Glomerular visceral epithelial cell (primary cell): ENCODE results near the gene VSIG10L2.
A peak's percentile ranks its signal among the peaks of the same experiment; 100 is the strongest.
"Not testable (repeated sequence)": the region's sequence is repeated elsewhere in the genome, so short reads cannot be mapped to it uniquely, and the experiment has no call there.

Source experiments
- DNase-seq: peaks from one replicate; pipeline ENCODE4 v3.0.0-alpha.2; 2016; ENCODE audit errors: extremely low spot score

Gene VSIG10L2

GRCh38 chr11:125945797-125946520 lies at the start of gene VSIG10L2:
Gene VSIG10L2, plus strand, starts transcription at chr11:125946044. Its CDS starts 12 bp downstream, at chr11:125946056.
- DNase-seq, result no peak

GRCh38 chr11:125901872-125902271 lies 44.0 kb upstream of the VSIG10L2 start:
- DNase-seq, result no peak

- DNase-seq, result no peak
Observed at GRCh38 chr11:125902277-125902926, 43.4 kb upstream of the VSIG10L2 start.

DNA sequence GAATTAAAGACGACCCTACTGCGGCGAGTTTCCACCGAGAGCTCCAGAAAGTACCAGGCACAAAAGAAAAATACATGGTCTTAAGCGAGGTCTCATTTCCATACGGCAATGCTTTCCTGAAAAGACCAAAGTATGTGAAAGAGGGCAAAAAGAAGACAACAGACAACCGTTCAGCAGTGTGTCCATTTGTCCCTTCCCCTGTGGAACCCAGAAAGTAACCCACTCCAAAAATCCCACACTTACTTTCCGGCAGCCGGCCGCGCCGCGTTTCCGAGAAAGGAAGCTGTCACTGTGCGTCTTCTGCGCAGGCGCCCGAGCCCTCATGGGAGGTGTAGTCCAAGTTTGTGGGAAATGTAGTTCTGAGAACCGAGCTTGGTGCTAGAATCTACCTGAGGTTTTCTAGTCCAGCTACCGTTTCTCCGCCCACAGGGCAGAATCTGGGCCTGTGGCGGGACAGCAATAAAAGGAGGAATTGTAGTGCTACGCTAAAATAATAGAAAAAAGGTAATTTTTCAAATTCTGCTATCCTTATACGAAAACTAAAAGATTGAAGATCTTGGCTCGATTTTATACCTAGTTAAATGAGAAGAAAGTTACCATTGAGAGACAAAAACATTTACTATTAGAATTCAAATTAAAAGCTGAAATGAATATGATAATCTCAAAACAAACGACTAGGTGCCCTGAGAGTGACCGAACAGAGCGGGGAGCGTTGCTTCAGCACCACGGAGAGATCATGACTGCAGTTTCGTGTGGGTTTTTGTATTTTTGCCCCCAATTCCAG lies 42.7 kb upstream of the VSIG10L2 start, which contains the start of gene PUS3:
Gene PUS3 (minus strand): TSS at position 280 of the 784 bp plus-strand sequence. CDS start 6,922 bp downstream, outside the sequence.
- peak; percentile 78 for DNase-seq

DNA sequence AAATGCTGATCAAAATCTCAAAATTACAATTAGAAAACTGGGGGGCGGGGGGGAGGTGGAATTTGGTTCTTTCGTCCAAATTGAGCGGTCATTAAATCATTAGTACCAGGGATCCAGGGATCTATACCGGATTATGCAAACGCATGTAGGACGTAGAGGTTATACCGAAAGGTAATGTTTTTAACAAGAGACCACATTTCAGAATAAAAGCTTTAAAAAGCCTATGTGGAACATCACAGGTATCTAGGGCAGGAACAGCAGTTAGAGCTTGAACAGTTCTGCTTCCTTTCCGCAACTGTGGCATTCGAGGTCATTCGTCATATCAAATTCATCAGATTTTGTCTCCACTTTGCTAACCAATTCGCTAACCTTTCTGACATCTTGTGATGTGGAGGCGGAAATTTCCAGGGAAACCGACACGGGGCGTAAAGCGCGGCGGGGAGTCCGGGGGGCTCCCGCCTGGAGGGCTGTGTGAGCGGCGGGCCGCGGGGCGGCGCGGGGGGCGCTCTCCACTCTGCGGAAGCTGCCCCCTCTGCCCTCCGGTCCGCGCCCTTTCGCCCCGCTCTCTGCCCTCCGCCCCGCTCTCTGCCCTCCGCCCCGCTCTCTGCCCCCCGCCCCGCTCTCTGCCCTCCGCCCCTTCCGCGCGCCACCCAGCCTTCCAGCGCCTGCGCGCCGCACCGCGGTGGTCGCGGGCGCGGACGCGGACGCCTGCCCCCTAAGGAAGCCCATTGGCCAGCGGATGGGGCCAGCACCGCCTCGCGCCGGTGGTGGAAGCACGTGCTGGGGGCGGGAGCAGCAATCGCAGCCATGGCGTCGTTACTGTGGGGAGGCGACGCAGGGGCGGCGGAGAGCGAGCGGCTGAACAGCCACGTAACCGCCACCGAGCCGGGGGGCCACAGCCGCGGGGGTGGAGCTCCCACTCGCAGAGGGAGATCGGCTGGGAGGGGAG lies 41.9 kb upstream of the VSIG10L2 start, which contains the start of gene DDX25:
Gene DDX25 (plus strand): TSS at position 798 of the 949 bp plus-strand sequence. CDS start 10 bp downstream, at position 808.
- no peak for DNase-seq

- DNase-seq, result no peak
Observed at GRCh38 chr11:125904678-125905077, 41.2 kb upstream of the VSIG10L2 start.

DNA sequence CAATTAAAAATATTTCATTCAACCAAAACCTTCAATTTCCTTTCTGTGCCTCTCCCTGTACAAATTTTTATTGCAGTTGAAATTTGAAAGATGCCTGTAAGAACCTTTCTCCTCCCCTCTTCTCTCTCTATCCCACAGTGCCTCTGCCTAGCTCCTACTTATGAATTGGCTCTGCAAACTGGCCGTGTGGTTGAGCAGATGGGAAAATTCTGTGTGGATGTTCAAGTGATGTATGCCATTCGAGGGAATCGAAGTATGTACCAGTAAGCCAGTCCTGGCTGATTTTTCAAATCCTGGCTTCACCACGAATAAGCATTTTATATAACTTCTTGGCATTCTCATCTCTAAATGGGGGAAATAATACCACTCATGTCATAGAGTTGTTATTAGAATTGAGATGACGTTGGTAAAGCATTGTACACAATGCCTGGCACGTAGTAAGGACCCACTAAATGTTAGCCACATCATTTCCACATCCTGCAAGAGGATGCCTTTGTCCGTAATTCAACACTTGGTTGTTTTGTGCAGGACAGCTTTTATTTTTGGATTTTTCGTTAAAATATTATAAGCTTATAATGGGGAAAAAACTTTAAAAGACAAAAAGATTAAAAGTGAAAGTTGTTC lies 35.5 kb upstream of the VSIG10L2 start:
- no peak for DNase-seq

GRCh38 chr11:125914601-125915000 lies 31.2 kb upstream of the VSIG10L2 start:
- DNase-seq, result not testable (repeated sequence)

DNA sequence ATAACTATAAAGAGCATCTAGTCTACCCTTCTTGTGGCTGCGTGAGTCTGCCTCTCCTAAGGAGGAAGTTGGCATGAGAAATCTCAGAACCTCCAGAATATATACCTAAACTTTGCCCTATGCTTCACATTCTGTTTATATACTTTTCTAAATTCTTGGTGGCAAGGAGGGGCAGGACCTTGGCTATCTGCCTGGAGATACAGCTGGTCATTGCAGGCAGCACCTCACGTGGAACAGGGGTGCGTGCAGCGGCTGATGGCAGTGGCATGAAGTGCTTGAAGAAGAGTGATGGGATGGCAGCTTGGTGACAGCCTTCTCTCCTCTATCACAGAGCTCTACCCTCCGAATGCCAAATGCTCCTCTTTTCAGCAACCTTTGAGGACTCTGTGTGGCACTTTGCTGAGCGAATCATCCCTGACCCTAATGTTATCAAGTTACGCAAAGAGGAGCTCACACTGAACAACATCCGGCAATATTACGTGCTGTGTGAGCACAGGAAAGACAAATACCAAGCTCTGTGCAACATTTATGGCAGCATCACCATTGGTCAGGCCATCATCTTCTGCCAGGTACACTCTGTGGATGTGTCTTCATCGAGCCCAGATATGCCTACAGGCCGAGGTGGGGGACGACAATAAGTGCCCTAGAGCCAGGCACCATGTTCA lies 29.0 kb upstream of the VSIG10L2 start:
- no peak for DNase-seq

DNA sequence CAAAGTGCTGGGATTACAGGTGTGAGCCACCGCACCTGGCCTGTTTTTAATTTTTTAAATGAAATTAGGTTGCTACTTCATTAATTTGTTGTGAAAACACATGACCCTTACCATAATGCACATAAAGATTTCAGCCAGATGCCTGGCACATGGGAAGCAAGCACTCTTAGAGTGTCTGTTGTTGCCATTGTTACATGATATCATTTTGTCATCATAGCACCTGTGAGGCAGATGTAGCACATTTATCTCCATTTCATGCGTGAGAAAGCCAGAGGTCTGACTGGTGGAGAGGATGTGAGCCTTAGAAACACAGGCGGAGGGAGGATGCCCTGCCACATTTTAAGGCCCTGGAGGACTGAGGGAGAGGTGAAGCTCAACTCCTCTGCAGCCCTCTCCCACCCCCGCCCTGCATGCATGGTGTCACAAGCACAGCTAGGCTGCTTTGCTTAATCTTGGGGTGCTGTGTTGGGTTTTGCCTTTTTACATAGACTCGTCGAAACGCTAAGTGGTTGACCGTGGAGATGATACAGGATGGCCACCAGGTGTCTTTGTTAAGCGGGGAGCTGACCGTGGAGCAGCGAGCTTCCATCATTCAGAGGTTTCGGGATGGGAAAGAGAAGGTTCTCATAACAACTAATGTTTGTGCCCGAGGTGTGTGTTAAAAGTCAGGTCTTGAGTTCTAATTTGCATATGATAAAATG lies 27.6 kb upstream of the VSIG10L2 start:
- no peak for DNase-seq

- DNase-seq, result no peak
Observed at GRCh38 chr11:125921042-125921441, 24.8 kb upstream of the VSIG10L2 start.

GRCh38 chr11:125922156-125922555 lies 23.7 kb upstream of the VSIG10L2 start:
- DNase-seq, result no peak

- peak; percentile 63 for DNase-seq
Observed at GRCh38 chr11:125923012-125923579, 22.7 kb upstream of the VSIG10L2 start.

DNA sequence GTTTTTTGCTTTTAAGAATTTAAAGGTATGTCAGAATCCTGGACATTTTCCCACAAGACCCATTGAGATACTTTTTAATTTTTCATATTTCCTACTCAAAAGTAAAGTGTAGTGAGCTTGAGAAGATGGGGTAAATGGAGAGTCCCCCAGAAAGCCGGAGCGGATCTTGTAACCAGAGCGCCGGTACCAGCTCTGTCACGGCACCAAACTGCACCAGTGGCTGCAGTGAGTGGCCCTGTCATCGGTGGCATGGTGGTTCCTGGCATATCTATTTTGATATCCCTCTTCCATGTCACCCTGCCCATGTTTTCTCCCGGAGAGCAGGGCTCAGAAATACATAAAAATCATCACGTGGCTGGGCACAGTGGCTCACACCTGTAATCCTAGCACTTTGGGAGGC lies 22.2 kb upstream of the VSIG10L2 start:
- DNase-seq, result no peak

DNA sequence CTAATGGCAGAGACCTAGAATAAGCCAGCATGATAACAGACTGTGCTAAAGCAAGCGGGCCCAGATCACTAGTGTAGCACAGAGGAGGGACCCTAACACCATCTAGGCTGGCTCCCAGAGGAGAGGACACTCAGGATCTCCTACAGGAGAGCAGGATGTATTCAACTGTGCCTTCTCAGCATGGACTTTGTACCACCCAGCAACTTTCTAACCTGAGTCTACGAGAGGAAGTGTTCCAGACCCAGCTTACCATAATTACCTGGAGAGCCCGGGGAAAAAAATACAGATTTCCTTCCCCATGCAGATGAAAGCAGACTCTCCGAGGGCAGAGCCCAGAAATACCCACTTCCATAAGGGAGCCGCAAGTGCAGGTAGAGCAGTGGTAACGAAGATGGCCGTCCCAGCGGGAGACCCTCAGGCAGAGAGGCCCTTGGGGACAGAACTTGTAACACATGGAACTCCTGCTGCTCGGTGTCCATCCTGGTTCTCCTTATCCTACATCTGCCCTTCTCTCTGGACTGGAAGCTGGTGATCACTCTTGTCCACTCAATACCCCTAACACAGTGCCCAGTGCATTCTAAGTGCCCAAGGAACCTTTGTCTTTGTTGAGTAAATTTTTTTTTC lies 21.3 kb upstream of the VSIG10L2 start:
- no peak for DNase-seq

DNA sequence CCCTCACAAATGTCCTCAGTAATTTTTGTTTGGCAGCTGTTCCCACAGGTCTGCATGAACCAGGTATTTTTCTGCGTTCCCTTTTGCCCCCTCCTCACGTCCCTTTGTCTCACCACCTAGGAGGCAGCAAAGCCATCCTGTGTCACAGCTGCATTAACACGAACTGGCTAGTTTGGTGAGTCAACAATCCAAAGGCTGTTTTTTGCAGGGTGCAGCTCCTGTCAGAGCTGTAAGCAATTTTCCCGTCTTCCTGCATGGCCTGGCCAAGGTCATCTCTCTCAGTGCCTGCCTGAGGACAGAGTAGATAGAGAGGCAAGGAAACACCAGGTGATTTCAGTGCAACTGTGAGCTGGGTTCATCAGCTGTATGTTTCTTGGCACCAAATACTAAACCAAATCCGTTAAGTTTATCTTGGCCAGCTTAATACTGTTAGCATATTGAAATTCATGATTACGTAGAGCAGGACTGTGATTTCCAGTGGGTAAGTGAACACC lies 20.6 kb upstream of the VSIG10L2 start:
- DNase-seq, result no peak

DNA sequence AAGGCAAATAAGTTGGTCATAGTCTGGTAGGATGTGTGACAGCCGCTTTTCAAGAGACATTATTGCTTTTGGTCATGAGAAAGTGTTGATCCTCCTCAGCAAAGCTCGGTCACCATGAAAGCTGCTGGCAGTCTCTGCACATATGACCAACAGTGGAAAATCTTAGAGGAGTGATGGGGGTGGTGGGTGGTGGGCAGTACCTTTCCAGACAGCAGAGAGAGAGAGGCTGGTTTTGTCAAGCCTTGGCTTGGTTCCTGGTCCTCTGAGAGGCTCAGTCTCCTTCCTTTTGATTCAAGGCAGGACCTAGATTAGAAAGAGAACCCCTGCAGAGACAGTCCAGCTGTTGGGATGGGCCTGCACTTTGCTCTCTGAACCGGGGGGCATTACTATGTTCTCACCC lies 20.0 kb upstream of the VSIG10L2 start:
- no peak for DNase-seq

DNA sequence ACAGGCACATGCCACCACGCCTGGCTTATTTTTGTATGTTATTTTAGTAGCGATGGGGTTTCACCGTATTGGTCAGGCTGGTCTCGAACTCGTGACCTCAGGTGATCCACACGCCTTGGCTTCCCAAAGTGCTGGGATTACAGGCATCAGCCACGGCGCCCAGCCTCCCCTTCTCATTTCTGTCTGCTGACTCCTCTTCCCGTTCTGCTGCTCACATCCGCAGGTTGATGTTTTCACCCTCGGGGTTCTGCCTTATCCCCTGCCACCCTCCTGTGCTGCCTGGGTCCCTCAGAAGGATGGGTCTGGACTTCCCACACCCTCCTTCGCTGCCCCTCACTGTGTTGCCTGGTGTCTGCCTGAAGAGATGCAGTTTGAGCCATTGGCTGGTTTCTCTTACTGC lies 19.2 kb upstream of the VSIG10L2 start:
- DNase-seq, result no peak
